Activated CD8-positive, alpha-beta memory T cell treated with anti-CD3 and anti-CD28 coated beads, Interleukin-2, amount 50 U/mL, for 24 hours (primary cell): Measurements from ENCODE around the gene IQGAP2.
"Not testable (repeated sequence)": the region's sequence is repeated elsewhere in the genome, so short reads cannot be mapped to it uniquely, and the experiment has no call there.

Experiments used
- DNase-seq: peaks from one replicate; pipeline ENCODE4 v3.0.0-alpha.2; 2020; ENCODE audit errors: extremely low read depth

Gene IQGAP2

GRCh38 chr5:76535577-76535976 is 132.5 kb downstream of the IQGAP2 start:
- no peak for DNase-seq

- no peak for DNase-seq
Observed at GRCh38 chr5:76537073-76537543, 134.0 kb downstream of the IQGAP2 start.

- DNase-seq = no peak
Observed at GRCh38 chr5:76542241-76542640, 139.2 kb downstream of the IQGAP2 start.

- peak; percentile 28 for DNase-seq
Observed at GRCh38 chr5:76542887-76543690, 140.0 kb downstream of the IQGAP2 start.

GRCh38 chr5:76544268-76544926 is 141.3 kb downstream of the IQGAP2 start:
- no peak for DNase-seq

- no peak for DNase-seq
Observed at GRCh38 chr5:76545184-76545583, 142.1 kb downstream of the IQGAP2 start.

GRCh38 chr5:76546497-76547102 is 143.5 kb downstream of the IQGAP2 start:
- no peak for DNase-seq

- DNase-seq = no peak
Observed at GRCh38 chr5:76547242-76547890, 144.3 kb downstream of the IQGAP2 start.

GRCh38 chr5:76547891-76548524 is 144.9 kb downstream of the IQGAP2 start:
- DNase-seq = no peak

- DNase-seq = no peak
Observed at GRCh38 chr5:76548525-76549229, 145.6 kb downstream of the IQGAP2 start.

- not testable (repeated sequence) for DNase-seq
Observed at GRCh38 chr5:76550881-76551280, 147.8 kb downstream of the IQGAP2 start.

GRCh38 chr5:76552546-76552945 is 149.5 kb downstream of the IQGAP2 start:
- no peak for DNase-seq

- DNase-seq = no peak
Observed at GRCh38 chr5:76553251-76553650, 150.2 kb downstream of the IQGAP2 start.

GRCh38 chr5:76555114-76555513 is 152.0 kb downstream of the IQGAP2 start:
- DNase-seq = no peak

- DNase-seq = no peak
Observed at GRCh38 chr5:76555717-76556116, 152.6 kb downstream of the IQGAP2 start.

- no peak for DNase-seq
Observed at GRCh38 chr5:76556511-76557221, 153.6 kb downstream of the IQGAP2 start.

- DNase-seq = no peak
Observed at GRCh38 chr5:76560952-76561891, 158.1 kb downstream of the IQGAP2 start.

- no peak for DNase-seq
Observed at GRCh38 chr5:76561959-76562358, 158.9 kb downstream of the IQGAP2 start.

- DNase-seq = no peak
Observed at GRCh38 chr5:76565009-76565408, 161.9 kb downstream of the IQGAP2 start.
